Type B pancreatic cell (in vitro differentiated cells): Measurements from ENCODE around the gene HMOX1. TPM values are rescaled to one million over a fixed set of nuclear protein-coding genes. Genes with fewer than 3 reads are reported as not detected.
"Not testable (repeated sequence)": the region's sequence is repeated elsewhere in the genome, so short reads cannot be mapped to it uniquely, and the experiment has no call there.

Experiments
- DNase-seq: peaks from one replicate; pipeline ENCODE4 v3.0.0; 2021; ENCODE audit warnings: mixed read lengths; ENCODE audit not compliant: unreplicated experiment; ENCODE audit errors: extremely low spot score
- H3K27ac Mint-ChIP-seq: 2 replicates; pipeline ENCODE4 v1.8.0; 2021; ENCODE audit warnings: mild to moderate bottlenecking, mixed read lengths
- H3K27me3 Mint-ChIP-seq: 2 replicates; pipeline ENCODE4 v1.8.0; 2021; ENCODE audit warnings: mixed read lengths
- H3K36me3 Mint-ChIP-seq: 2 replicates; pipeline ENCODE4 v1.8.0; 2021; ENCODE audit warnings: mixed read lengths
- H3K4me1 Mint-ChIP-seq: one replicate; pipeline ENCODE4 v1.8.0; 2021; ENCODE audit warnings: mixed read lengths; ENCODE audit not compliant: unreplicated experiment
- H3K4me3 Mint-ChIP-seq: 2 replicates; pipeline ENCODE4 v1.8.0; 2021; ENCODE audit warnings: mild to moderate bottlenecking, mixed read lengths
- H3K9me3 Mint-ChIP-seq: 2 replicates; pipeline ENCODE4 v1.8.0; 2021; ENCODE audit warnings: mixed read lengths
- CTCF ChIP-seq: fragments of 200-600 bp; sonication (generic); conservative IDR thresholded peaks from 2 replicates; pipeline ENCODE4 v1.5.0; 2021; ENCODE audit warnings: antibody characterized with exemption, mild to moderate bottlenecking
- total RNA-seq: library from RNA; stranded (reverse); gene quantifications from 2 replicates; pipeline ENCODE4 v1.2.1, GENCODE V29; 2021; ENCODE audit warnings: low replicate concordance

Gene HMOX1
- total RNA-seq, 1 donor from 2014 or later, result 4.1 TPM

GRCh38 chr22:35361001-35361558 is 19.8 kb upstream of the HMOX1 start:
- Mint-ChIP-seq H3K4me1 (peaks cover 2% of the 10 kb centered on the region), H3K27ac (no peak overlapping the region), H3K27me3 (no peaks in the 10 kb centered on the region), H3K36me3 (no peaks in the 10 kb centered on the region), H3K9me3 (no peaks in the 10 kb centered on the region), H3K4me3 (no peak overlapping the region)
- no peak for TF ChIP-seq CTCF
- DNase-seq, result no peak

- no peak overlapping the region for H3K4me3 Mint-ChIP-seq
- H3K27ac Mint-ChIP-seq, result no peak overlapping the region
- no peaks in the 10 kb centered on the region for H3K36me3 Mint-ChIP-seq
- no peaks in the 10 kb centered on the region for H3K27me3 Mint-ChIP-seq
- no peak for DNase-seq
- H3K9me3 Mint-ChIP-seq, result no peaks in the 10 kb centered on the region
- TF ChIP-seq CTCF, result no peak
- H3K4me1 Mint-ChIP-seq, result no peaks in the 10 kb centered on the region
Observed at GRCh38 chr22:35363566-35364086, 17.3 kb upstream of the HMOX1 start.

GRCh38 chr22:35364230-35364629 is 16.7 kb upstream of the HMOX1 start:
- not testable (repeated sequence) for DNase-seq, H3K36me3 Mint-ChIP-seq, H3K4me3 Mint-ChIP-seq, H3K4me1 Mint-ChIP-seq, H3K27ac Mint-ChIP-seq, H3K9me3 Mint-ChIP-seq, H3K27me3 Mint-ChIP-seq

GRCh38 chr22:35367331-35367886 is 13.5 kb upstream of the HMOX1 start:
- no peak for TF ChIP-seq CTCF
- Mint-ChIP-seq H3K9me3 (no peaks in the 10 kb centered on the region), H3K4me1 (peaks cover 21% of the 10 kb centered on the region), H3K4me3 (no peak overlapping the region), H3K27me3 (peaks cover 4% of the 10 kb centered on the region), H3K27ac (peak overlapping the region; percentile 34), H3K36me3 (no peaks in the 10 kb centered on the region)
- DNase-seq, result no peak

GRCh38 chr22:35368386-35368785 is 12.5 kb upstream of the HMOX1 start:
- no peak for TF ChIP-seq CTCF
- H3K4me1 Mint-ChIP-seq, result peaks cover 21% of the 10 kb centered on the region
- H3K27me3 Mint-ChIP-seq, result peaks cover 4% of the 10 kb centered on the region
- DNase-seq, result no peak
- no peaks in the 10 kb centered on the region for H3K36me3 Mint-ChIP-seq
- H3K27ac Mint-ChIP-seq, result no peak overlapping the region
- no peak overlapping the region for H3K4me3 Mint-ChIP-seq
- H3K9me3 Mint-ChIP-seq, result no peaks in the 10 kb centered on the region

GRCh38 chr22:35369996-35370395 is 10.9 kb upstream of the HMOX1 start:
- Mint-ChIP-seq H3K4me1 (peaks cover 26% of the 10 kb centered on the region), H3K36me3 (no peaks in the 10 kb centered on the region), H3K4me3 (no peak overlapping the region), H3K27ac (peak overlapping the region; percentile 18), H3K9me3 (no peaks in the 10 kb centered on the region), H3K27me3 (peaks cover 4% of the 10 kb centered on the region)
- no peak for TF ChIP-seq CTCF
- no peak for DNase-seq
